ENCODE data around the gene NELFA.

NELFA gene

DNA sequence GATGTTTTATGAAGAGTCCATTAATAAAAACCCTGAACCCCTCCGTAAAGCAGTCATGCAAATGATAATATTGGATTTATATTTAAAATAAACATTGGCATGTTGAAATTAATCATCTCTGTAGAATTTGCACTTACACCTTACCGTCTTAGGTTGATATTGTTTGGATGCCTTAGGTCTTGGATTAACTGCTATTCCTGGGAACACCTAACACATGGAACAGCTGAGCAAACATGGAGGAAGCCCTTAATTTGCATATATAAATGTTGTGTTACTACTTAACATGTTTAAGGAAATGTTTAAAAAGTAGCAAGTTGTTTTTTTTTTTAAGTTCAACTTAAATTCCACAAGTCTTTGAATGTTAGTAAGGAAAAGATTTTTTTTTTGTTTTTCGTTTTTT is 75.1 kb downstream of the NELFA start:
- no peak for DNase-seq (ENCODE audit: low spot score)

DNA sequence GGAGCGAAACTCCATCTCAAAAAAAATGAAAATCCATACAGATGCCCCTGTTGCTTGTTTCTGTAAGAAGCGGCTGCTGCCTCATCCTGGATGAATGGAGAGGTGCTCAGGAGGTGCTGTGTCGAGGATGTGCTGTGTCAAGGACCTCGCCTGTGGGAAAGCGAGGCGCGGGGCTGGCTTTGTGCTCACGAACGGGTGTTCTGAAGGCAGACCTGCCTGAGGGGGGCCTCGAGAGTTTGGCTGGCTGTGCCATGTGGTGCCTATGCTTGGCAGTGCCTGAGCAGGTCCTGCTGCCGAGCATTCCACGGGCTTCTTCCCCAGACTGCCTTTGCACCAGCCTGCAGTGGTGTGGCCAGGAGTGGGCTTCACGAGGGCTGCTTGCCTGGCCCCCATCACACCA is 76.0 kb downstream of the NELFA start:
- no peak for DNase-seq (ENCODE audit: low spot score)
